Ovary (tissue), 9 donors: Measurements from ENCODE around the gene MSL3. TPM values are rescaled to one million over a fixed set of nuclear protein-coding genes. Genes with fewer than 3 reads are reported as not detected.

Experiments
- DNase-seq, 5 donors: peaks; one replicate each; pipeline ENCODE4 v3.0.0-alpha.2; 2019 to 2020
- H3K27ac ChIP-seq, 2 donors: fragments of 200-600 bp; one replicate each; pipeline versions ENCODE4 v1.5.1 to v1.8.0; 2019 to 2022
- H3K27me3 ChIP-seq: fragments of 200-600 bp; one replicate; pipeline ENCODE4 v1.8.0; 2022
- H3K36me3 ChIP-seq: fragments of 200-600 bp; sonication (generic); one replicate; pipeline ENCODE4 v1.5.1; 2019
- H3K4me1 ChIP-seq: one replicate; pipeline ENCODE4 v1.8.1; 2013; ENCODE audit warnings: mild to moderate bottlenecking, moderate library complexity; ENCODE audit not compliant: insufficient read depth
- H3K4me3 ChIP-seq: fragments of 200-600 bp; sonication (generic); one replicate; pipeline ENCODE4 v1.5.1; 2017
- H3K9me3 ChIP-seq, 2 donors: fragments of 200-600 bp in 1 of 2; sonication (generic) in 1 of 2; one replicate each; pipeline versions ENCODE4 v1.5.1 to v1.8.1; 2013 to 2019; ENCODE audit warnings: mild to moderate bottlenecking in 1 of 2, moderate library complexity in 1 of 2
- CTCF ChIP-seq, 3 donors: fragments of 450-650 bp in 2 of 3; fragments of 200-600 bp in 1 of 3; IDR thresholded peaks; one replicate each; pipeline versions ENCODE4 v1.5.1 to v1.8.0; 2016 to 2022; ENCODE audit warnings: antibody characterized with exemption in 3 of 3, mild to moderate bottlenecking in 1 of 3
- EP300 ChIP-seq: sonication (generic); formaldehyde crosslinking; IDR thresholded peaks from one replicate; pipeline ENCODE4 v1.6.1; 2017; ENCODE audit warnings: antibody characterized with exemption
- POLR2A ChIP-seq: fragments of 450-650 bp; IDR thresholded peaks from one replicate; pipeline ENCODE4 v1.6.1; 2017; ENCODE audit warnings: antibody characterized with exemption, mild to moderate bottlenecking, moderate library complexity
- WGBS, 3 donors: extraction: QIAGEN DNeasy Blood & Tissue Kit in 1 of 3; methylation state at CpG; one replicate each; pipeline versions ENCODE4 v1.1.5 to v1.1.7; 2013 to 2017; 5-methylcytosine and 5-hydroxymethylcytosine counted together
- intact Hi-C, 4 donors: fragments of 100-400 bp; cut with DNase I; formaldehyde crosslinking; loops; one replicate each; pipeline versions ENCODE4 v1.11.0 to v1.15.1; 2022 to 2023
- polyA plus RNA-seq, 2 donors: library from polyadenylated mRNA; stranded (reverse); fragments of 200-250 nt in 1 of 2; fragments of 350-450 nt in 1 of 2; fragmentation: Illumina TruSeq in 1 of 2; extraction: RNeasy Lipid Tissue Mini Kit (QIAGEN cat#74804) in 1 of 2; gene quantifications; one replicate each; pipeline ENCODE4 v1.2.3, GENCODE V29; 2013 to 2014
- total RNA-seq, 7 donors: library from RNA; depleted of rRNA in 2 of 7; stranded (reverse); fragments of >200 nt in 2 of 7; fragmentation: NEBNext Ultra II Directional in 3 of 7; extraction: Animal tissue kit (Norgen Biotek cat#: 25700) in 3 of 7; gene quantifications; one replicate each; pipeline versions ENCODE4 v1.1.0 to v1.2.4, GENCODE V29; 2016 to 2023
- donor health status: DM: no; HTN: no; CAD: no; lungs with moderate emphysema.
- donor health status: DM: no; HTN: no; CAD: no.
- donor health status: Bipolar disorder and iron deficiency.
- donor health status: DM: yes; HTN: yes; CAD: no.
- donor health status: DM: no; HTN: no; CAD: no.
- donor health status: DM: yes; HTN: yes; CAD: no.

Gene MSL3
- total and polyA plus RNA-seq, 9 donors, result 12.3 to 33.5 (median 16.2) TPM

GRCh38 chrX:11787564-11787963 lies 29.5 kb downstream of the MSL3 start:
- Histone ChIP-seq H3K4me3 (peak overlapping the region; percentile 4), H3K9me3 (no peaks in the 10 kb centered on the region), H3K27me3 (no peaks in the 10 kb centered on the region), H3K36me3 (no peaks in the 10 kb centered on the region), H3K4me1 (no peaks in the 10 kb centered on the region), H3K27ac (no peak overlapping the region)
- DNase-seq, result peak; percentile 64 to 80 (median 73)
- TF ChIP-seq CTCF (IDR thresholded peaks at IDR 0.05) (peak; percentile 17 to 48 (median 37)), POLR2A (no peak), EP300 (no peak)
- 19 to 31% (median 21%) methylated on average over 18 of the region's 18 CpGs for WGBS, 3 donors
- intact Hi-C loops, result no loop called here

- H3K4me3 ChIP-seq, result no peak overlapping the region
- TF ChIP-seq POLR2A (no peak), CTCF (IDR thresholded peaks at IDR 0.05) (no peak), EP300 (no peak)
- no peaks in the 10 kb centered on the region for H3K27me3 ChIP-seq
- intact Hi-C loops, result loop anchor here in 1 of 4 donors (10.0 kb wide), 1 partner anchor 1115 kb away; the partner anchor contains the start of gene TLR8
- no peak overlapping the region for H3K27ac ChIP-seq
- WGBS, 3 donors, result 51 to 66% (median 62%) methylated on average over 1 of the region's 1 CpG
- no peaks in the 10 kb centered on the region for H3K36me3 ChIP-seq
- no peak for DNase-seq
- H3K9me3 ChIP-seq, result no peaks in the 10 kb centered on the region
- H3K4me1 ChIP-seq, result no peaks in the 10 kb centered on the region
Measured at GRCh38 chrX:11789809-11790208, 31.8 kb downstream of the MSL3 start.

DNA sequence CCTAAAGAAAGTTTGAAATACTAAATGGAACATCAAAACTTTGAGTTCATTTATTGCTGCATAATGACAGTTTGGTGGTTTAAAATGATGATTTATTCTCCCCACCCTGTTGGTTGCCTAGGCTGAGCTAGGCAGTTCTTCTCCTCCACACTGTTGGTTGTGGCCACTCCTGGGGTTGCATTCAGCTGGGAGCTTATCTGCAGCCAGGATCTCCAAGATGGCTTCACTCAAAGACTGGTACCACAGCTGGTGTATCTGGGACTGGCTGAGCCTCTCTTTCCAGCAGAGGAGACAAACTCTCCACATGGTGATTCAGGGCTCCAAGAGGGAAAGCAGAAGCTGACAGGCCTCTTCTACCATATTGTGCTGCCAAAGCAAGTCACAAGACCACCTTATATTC lies 33.1 kb downstream of the MSL3 start:
- H3K4me3 ChIP-seq, result no peak overlapping the region
- TF ChIP-seq POLR2A (no peak), CTCF (IDR thresholded peaks at IDR 0.05) (no peak), EP300 (no peak)
- no peaks in the 10 kb centered on the region for H3K36me3 ChIP-seq
- H3K27ac ChIP-seq, result no peak overlapping the region
- intact Hi-C loops, result loop anchor here in 1 of 4 donors (10.0 kb wide), 1 partner anchor 1114 kb away; the partner anchor contains the start of gene TLR8
- H3K27me3 ChIP-seq, result no peaks in the 10 kb centered on the region
- H3K9me3 ChIP-seq, result no peaks in the 10 kb centered on the region
- DNase-seq, result no peak
- no peaks in the 10 kb centered on the region for H3K4me1 ChIP-seq

GRCh38 chrX:11791537-11791936 lies 33.5 kb downstream of the MSL3 start:
- intact Hi-C loops, result loop anchor here in 1 of 4 donors (10.0 kb wide), 1 partner anchor 1113 kb away; the partner anchor contains the start of gene TLR8
- no peak for DNase-seq
- TF ChIP-seq POLR2A (no peak), CTCF (IDR thresholded peaks at IDR 0.05) (no peak), EP300 (no peak)
- H3K36me3 ChIP-seq, result no peaks in the 10 kb centered on the region
- H3K9me3 ChIP-seq, result no peaks in the 10 kb centered on the region
- H3K27me3 ChIP-seq, result no peaks in the 10 kb centered on the region
- no peak overlapping the region for H3K4me3 ChIP-seq
- H3K27ac ChIP-seq, result no peak overlapping the region
- 12 to 52% (median 42%) methylated on average over 1 of the region's 1 CpG for WGBS, 3 donors
- no peaks in the 10 kb centered on the region for H3K4me1 ChIP-seq
